Activated CD4-positive, CD25-positive, alpha-beta regulatory T cell (primary cell): ENCODE results near the gene CIAO1.
"Not testable (repeated sequence)": the region's sequence is repeated elsewhere in the genome, so short reads cannot be mapped to it uniquely, and the experiment has no call there.

Experiments used
- DNase-seq, 4 experiments: peaks; one replicate each; lab custom pipeline; 2025; lab: John Stamatoyannopoulos, UW

The CIAO1 gene

GRCh38 chr2:96265840-96266679 lies at the start of gene CIAO1, which contains the start of gene TMEM127:
TSS of gene CIAO1 (plus strand) at chr2:96266225. CDS start at chr2:96266351, 126 bp downstream.
TSS of gene TMEM127 (minus strand) at chr2:96265997. CDS start at chr2:96265381, 616 bp downstream.
- peak; percentile 95 to 98 (median 96) for DNase-seq

- DNase-seq = no peak
These were observed 47.4 kb upstream of the CIAO1 start for GRCh38 chr2:96218508-96219131.

- DNase-seq = not testable (repeated sequence)
These were observed 46.1 kb upstream of the CIAO1 start for GRCh38 chr2:96219959-96220358.

GRCh38 chr2:96221106-96221505 lies 44.9 kb upstream of the CIAO1 start:
- not testable (repeated sequence) for DNase-seq

GRCh38 chr2:96225016-96225533 lies 41.0 kb upstream of the CIAO1 start:
- DNase-seq = no peak

- DNase-seq = no peak
These were observed 34.7 kb upstream of the CIAO1 start for GRCh38 chr2:96231316-96231715.

- no peak for DNase-seq
These were observed 32.6 kb upstream of the CIAO1 start for GRCh38 chr2:96233436-96233835.

GRCh38 chr2:96233880-96234316 lies 32.1 kb upstream of the CIAO1 start:
- DNase-seq = no peak

- no peak for DNase-seq
These were observed 29.1 kb upstream of the CIAO1 start for GRCh38 chr2:96236882-96237281.

- no peak for DNase-seq
These were observed 27.8 kb upstream of the CIAO1 start for GRCh38 chr2:96238266-96238665.

GRCh38 chr2:96239091-96239490 lies 26.9 kb upstream of the CIAO1 start:
- no peak for DNase-seq

- DNase-seq = no peak
These were observed 26.2 kb upstream of the CIAO1 start for GRCh38 chr2:96239745-96240264.

GRCh38 chr2:96240341-96241038 lies 25.5 kb upstream of the CIAO1 start:
- no peak for DNase-seq

- DNase-seq = no peak
These were observed 24.8 kb upstream of the CIAO1 start for GRCh38 chr2:96241227-96241626.

- peak in 3 of 4 experiments; percentile 7 to 28 (median 13) for DNase-seq
These were observed 24.0 kb upstream of the CIAO1 start for GRCh38 chr2:96241900-96242611.

GRCh38 chr2:96243843-96244242 lies 22.2 kb upstream of the CIAO1 start:
- DNase-seq = no peak

- no peak for DNase-seq
These were observed 20.2 kb upstream of the CIAO1 start for GRCh38 chr2:96245609-96246390.

GRCh38 chr2:96247009-96247408 lies 19.0 kb upstream of the CIAO1 start:
- no peak for DNase-seq

- DNase-seq = no peak
These were observed 18.1 kb upstream of the CIAO1 start for GRCh38 chr2:96247896-96248295.

- DNase-seq = no peak
These were observed 17.4 kb upstream of the CIAO1 start for GRCh38 chr2:96248624-96249023.

GRCh38 chr2:96249654-96250053 lies 16.4 kb upstream of the CIAO1 start:
- DNase-seq = no peak
